Gastroesophageal sphincter (tissue), 4 donors: Measurements from ENCODE around the gene RBM15B. TPM values are rescaled to one million over a fixed set of nuclear protein-coding genes. Genes with fewer than 3 reads are reported as not detected.

Experiments
- ATAC-seq: fragments of 150-250 bp; one replicate; pipeline ENCODE4 v1.9.1; 2016; ENCODE audit warnings: mild to moderate bottlenecking, moderate library complexity
- H3K27ac ChIP-seq, 4 donors: fragments of 200-600 bp; sonication (generic) in 3 of 4; 1 replicate in 3 of 4; 2 replicates in 1 of 4; pipeline ENCODE4 v1.5.1; 2016 to 2019
- H3K27me3 ChIP-seq: fragments of 200-600 bp; sonication (generic); one replicate; pipeline ENCODE4 v1.5.1; 2019
- H3K36me3 ChIP-seq, 2 donors: fragments of 200-600 bp; sonication (generic); one replicate each; pipeline ENCODE4 v1.5.1; 2019; ENCODE audit warnings: control low read depth in 1 of 2
- H3K4me1 ChIP-seq, 3 donors: fragments of 200-600 bp; sonication (generic); 1 replicate in 2 of 3; 2 replicates in 1 of 3; pipeline ENCODE4 v1.5.1; 2016 to 2019; ENCODE audit warnings: control low read depth in 2 of 3
- H3K4me3 ChIP-seq, 2 donors: fragments of 200-600 bp; sonication (generic); one replicate each; pipeline ENCODE4 v1.5.1; 2019; ENCODE audit warnings: mild to moderate bottlenecking in 1 of 2, moderate library complexity in 1 of 2
- H3K9me3 ChIP-seq, 3 donors: fragments of 200-600 bp; sonication (generic); one replicate each; pipeline ENCODE4 v1.5.1; 2017 to 2019; ENCODE audit warnings: control low read depth in 2 of 3
- EP300 ChIP-seq: sonication (generic); formaldehyde crosslinking; IDR thresholded peaks from one replicate; pipeline ENCODE4 v1.6.1; 2017; ENCODE audit warnings: antibody characterized with exemption, mild to moderate bottlenecking
- POLR2A ChIP-seq, 2 donors: fragments of 450-650 bp; IDR thresholded peaks; one replicate each; pipeline ENCODE4 v1.6.1; 2017; ENCODE audit warnings: antibody characterized with exemption in 2 of 2, mild to moderate bottlenecking in 2 of 2, moderate library complexity in 1 of 2
- POLR2AphosphoS5 ChIP-seq: sonication (generic); formaldehyde crosslinking; IDR thresholded peaks from one replicate; pipeline ENCODE4 v1.6.1; 2017; ENCODE audit warnings: antibody characterized with exemption
- WGBS, 2 donors: methylation state at CpG; one replicate each; pipeline ENCODE4 v1.1.5; 2018; ENCODE audit warnings: low coverage in 1 of 2; 5-methylcytosine and 5-hydroxymethylcytosine counted together
- total RNA-seq, 4 donors: library from RNA; depleted of rRNA; stranded (reverse); fragments of >200 nt; gene quantifications; one replicate each; pipeline ENCODE4 v1.1.0, GENCODE V29; 2016
- TF ChIP-seq, protein P1 (sequence below), 4 experiments: fragments of 200-600 bp in 2 of 4; fragments of 450-650 bp in 2 of 4; sonication (generic) in 1 of 4; IDR thresholded peaks; one replicate each; pipeline ENCODE4 v1.5.1; 2017 to 2019; ENCODE audit warnings: antibody characterized with exemption in 4 of 4, mild to moderate bottlenecking in 2 of 4, moderate library complexity in 2 of 4

RBM15B gene
- total RNA-seq, 4 donors from 2014 or later: 28.5 to 51.1 (median 32.7) TPM

DNA sequence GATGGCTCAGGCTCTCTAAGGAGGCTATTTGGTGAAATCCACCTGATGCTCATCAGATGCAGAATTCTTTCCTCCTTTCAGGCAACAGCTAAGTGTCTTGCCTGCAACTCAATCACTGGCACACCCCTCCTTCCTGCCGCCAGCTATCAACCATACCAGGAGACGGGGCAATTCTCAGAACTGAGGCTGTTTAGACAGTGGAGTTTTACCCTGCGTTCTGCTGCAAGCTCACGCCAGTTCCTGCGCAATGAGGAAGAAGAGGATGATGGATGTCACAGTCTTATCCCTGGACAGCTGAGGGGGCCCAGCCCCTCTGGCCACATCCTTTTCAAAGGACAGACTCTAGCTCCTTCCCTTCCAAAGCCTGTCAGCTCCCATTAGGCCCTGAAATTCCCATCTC, 13.0 kb upstream of the RBM15B start:
- no peak overlapping the region for H3K4me3 ChIP-seq
- H3K27me3 ChIP-seq: no peaks in the 10 kb centered on the region
- WGBS, 2 donors: 71 to 100% methylated on average over 1 to 3 of the region's 5 CpGs
- ATAC-seq: no peak
- peaks cover 0 to 44% of the 10 kb centered on the region in 2 donors for H3K36me3 ChIP-seq
- no peaks in the 10 kb centered on the region for H3K9me3 ChIP-seq
- TF ChIP-seq, protein P1, sequence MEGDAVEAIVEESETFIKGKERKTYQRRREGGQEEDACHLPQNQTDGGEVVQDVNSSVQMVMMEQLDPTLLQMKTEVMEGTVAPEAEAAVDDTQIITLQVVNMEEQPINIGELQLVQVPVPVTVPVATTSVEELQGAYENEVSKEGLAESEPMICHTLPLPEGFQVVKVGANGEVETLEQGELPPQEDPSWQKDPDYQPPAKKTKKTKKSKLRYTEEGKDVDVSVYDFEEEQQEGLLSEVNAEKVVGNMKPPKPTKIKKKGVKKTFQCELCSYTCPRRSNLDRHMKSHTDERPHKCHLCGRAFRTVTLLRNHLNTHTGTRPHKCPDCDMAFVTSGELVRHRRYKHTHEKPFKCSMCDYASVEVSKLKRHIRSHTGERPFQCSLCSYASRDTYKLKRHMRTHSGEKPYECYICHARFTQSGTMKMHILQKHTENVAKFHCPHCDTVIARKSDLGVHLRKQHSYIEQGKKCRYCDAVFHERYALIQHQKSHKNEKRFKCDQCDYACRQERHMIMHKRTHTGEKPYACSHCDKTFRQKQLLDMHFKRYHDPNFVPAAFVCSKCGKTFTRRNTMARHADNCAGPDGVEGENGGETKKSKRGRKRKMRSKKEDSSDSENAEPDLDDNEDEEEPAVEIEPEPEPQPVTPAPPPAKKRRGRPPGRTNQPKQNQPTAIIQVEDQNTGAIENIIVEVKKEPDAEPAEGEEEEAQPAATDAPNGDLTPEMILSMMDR (IDR thresholded peaks at IDR 0.05): no peak
- TF ChIP-seq POLR2A (IDR thresholded peaks at IDR 0.05) (no peak), POLR2AphosphoS5 (no peak), EP300 (no peak)
- H3K4me1 ChIP-seq: peaks cover 0 to 2% (median 0%) of the 10 kb centered on the region in 3 donors
- no peak overlapping the region for H3K27ac ChIP-seq

DNA sequence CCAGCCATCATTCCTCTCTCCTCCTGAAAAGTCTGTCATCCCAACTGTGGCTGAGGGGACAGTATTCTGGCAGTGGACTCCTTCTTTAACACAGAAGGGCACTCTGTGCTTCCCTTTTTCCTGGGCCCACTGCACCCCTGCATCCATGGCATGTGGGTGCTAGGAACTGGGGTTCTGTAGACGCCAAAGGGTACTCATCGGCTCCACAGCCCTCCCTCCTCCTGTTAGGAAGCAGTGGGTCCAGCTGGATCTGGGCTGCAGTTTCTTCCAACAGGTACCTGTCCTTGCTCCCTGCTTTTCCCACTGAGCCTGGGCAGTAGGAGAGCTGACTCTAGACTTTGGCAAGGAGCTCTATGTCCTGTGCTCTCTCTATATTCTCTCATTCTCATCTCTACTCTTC, 12.4 kb upstream of the RBM15B start:
- Histone ChIP-seq H3K4me3 (no peak overlapping the region), H3K9me3 (no peaks in the 10 kb centered on the region), H3K4me1 (peaks cover 0 to 9% (median under 1%) of the 10 kb centered on the region in 3 donors), H3K27ac (no peak overlapping the region), H3K27me3 (no peaks in the 10 kb centered on the region), H3K36me3 (peaks cover 0 to 44% of the 10 kb centered on the region in 2 donors)
- ATAC-seq: no peak
- WGBS, 2 donors: 80 to 92% methylated on average over 1 to 2 of the region's 2 CpGs
- TF ChIP-seq POLR2A (IDR thresholded peaks at IDR 0.05) (no peak), POLR2AphosphoS5 (no peak), EP300 (no peak)
- TF ChIP-seq, protein P1 (IDR thresholded peaks at IDR 0.05): no peak

- H3K9me3 ChIP-seq: no peaks in the 10 kb centered on the region
- peaks cover 0 to 15% (median 5%) of the 10 kb centered on the region in 3 donors for H3K4me1 ChIP-seq
- no peak for ATAC-seq
- WGBS, 2 donors: 80% methylated on average over 1 of the region's 8 CpGs; no CpG with 5 or more reads in 1 of the 2 donors
- no peak overlapping the region for H3K4me3 ChIP-seq
- no peak for TF ChIP-seq POLR2A (IDR thresholded peaks at IDR 0.05)
- TF ChIP-seq POLR2AphosphoS5: no peak
- TF ChIP-seq EP300: no peak
- TF ChIP-seq, protein P1 (IDR thresholded peaks at IDR 0.05): no peak
- H3K36me3 ChIP-seq: peaks cover 0 to 40% of the 10 kb centered on the region in 2 donors
- no peaks in the 10 kb centered on the region for H3K27me3 ChIP-seq
- H3K27ac ChIP-seq: no peak overlapping the region
These were observed 11.8 kb upstream of the RBM15B start for GRCh38 chr3:51379301-51379700.

DNA sequence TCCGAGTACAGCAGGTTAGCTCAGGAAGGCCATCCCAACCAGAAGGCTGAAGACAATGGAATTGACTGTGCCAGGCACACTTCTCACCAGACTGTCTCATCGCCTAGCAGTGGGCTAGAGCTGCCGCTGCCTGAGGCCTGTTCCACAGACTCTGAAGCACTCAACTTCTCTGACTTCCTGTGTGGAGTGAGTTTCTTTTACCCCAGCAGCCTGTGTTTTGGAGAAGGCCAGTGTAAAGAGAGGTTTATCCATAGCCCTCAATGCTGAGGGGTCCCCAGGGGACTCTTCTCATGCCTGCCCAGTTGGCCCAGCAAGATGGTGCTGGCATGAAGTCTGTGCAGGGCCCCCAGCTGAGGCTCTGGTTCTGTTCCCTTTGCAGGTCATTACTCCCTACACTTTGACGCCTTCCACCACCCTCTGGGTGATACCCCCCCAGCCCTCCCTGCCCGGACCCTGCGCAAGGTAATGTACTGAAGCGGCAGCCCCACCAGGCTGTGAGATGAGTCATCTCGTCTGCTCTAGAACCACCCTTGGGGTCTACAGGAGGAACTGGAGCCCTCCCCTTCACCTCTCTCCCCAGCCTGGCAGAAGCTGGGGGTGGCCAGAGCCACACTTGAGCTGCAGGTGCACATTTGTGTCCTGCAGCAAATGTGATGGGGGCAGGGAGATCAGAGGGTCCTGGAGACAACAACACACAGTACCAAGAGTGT, 11.2 kb upstream of the RBM15B start:
- H3K36me3 ChIP-seq: peaks cover 0 to 34% of the 10 kb centered on the region in 2 donors
- no peak for ATAC-seq
- peaks cover 0 to 16% (median 5%) of the 10 kb centered on the region in 3 donors for H3K4me1 ChIP-seq
- H3K27ac ChIP-seq: no peak overlapping the region
- H3K27me3 ChIP-seq: no peaks in the 10 kb centered on the region
- no peaks in the 10 kb centered on the region for H3K9me3 ChIP-seq
- no CpG with 5 or more reads among the region's 8 CpGs for WGBS, 2 donors
- H3K4me3 ChIP-seq: no peak overlapping the region
- no peak for TF ChIP-seq POLR2A (IDR thresholded peaks at IDR 0.05)
- no peak for TF ChIP-seq EP300
- TF ChIP-seq, protein P1 (IDR thresholded peaks at IDR 0.05): no peak
- no peak for TF ChIP-seq POLR2AphosphoS5
